ENCODE results near the gene RBMS1.

Gene RBMS1

DNA sequence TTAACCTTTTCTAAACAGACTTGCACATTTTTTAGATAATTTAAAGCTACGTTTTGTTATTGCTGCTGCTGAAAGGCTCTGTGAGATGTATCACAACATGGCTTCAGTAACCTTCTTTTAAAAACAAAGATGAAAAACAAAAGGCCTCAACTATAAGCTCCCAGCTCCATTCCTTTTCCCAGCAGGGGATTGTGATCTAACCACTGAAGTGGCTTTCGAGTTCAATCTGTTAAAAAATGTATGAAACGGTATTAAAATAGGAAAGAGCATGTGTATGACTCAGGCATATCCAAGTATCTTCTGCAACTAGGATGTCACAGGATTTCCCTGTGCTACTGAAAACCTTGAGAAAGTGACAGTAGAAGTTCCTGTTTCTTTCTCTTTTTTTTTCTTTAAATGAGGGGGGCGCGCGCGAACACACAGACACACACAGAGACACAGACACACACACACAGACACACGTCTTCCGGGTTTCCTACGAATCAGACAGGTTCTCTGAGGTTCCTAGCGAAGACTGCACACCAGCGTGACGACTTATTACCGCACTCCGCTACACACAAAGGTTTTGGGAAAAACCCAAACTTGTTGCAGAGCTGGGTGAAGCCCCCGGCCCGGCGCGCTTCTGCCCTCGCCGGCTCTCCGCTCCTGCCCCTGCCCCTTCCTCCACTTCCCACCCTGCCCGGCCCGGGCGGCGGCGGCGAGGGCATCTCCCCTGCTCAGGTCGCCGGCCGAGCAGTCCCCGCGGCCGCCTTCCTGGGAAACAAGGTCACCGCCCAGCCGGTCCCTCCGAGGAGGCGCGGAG lies 86.8 kb downstream of the RBMS1 start:
- peak in 1 of 2 donors; percentile 20 for DNase-seq

DNA sequence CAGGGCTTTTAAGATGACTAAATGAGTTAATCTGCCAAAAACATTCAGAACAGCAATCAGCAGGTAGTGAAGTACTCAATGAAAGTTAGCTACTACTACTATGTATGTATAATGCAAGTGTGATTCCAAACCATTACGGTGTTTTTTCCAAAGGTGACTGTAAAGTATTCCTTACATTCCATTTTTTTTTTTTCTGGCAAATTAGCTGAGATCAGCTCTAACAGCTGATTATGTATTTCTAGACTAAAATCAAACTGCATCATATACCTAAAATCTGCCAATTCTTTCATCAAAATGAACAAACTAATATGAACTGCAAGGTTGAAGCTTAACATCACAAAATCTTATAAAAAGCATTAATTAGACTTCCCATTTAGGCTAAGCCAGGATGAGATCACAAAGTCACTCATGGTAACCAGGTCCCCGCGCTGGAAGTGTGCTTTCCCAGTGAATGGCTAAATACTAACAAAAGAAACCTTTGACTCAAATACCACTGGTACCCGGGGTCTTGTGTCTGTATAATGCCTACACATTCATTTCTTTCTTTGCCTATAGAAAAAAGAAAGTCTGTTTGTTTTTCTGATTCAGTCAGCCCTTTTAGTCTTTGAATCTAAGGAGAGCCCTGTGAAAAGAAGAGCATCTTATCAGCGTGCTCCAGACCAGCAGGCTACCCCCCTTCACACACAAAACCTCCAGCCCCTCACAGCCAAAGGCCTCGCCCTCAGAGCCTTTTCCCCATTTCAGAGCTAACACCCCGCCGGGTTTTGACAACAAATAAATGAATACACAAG lies 88.3 kb downstream of the RBMS1 start:
- no peak for DNase-seq

DNA sequence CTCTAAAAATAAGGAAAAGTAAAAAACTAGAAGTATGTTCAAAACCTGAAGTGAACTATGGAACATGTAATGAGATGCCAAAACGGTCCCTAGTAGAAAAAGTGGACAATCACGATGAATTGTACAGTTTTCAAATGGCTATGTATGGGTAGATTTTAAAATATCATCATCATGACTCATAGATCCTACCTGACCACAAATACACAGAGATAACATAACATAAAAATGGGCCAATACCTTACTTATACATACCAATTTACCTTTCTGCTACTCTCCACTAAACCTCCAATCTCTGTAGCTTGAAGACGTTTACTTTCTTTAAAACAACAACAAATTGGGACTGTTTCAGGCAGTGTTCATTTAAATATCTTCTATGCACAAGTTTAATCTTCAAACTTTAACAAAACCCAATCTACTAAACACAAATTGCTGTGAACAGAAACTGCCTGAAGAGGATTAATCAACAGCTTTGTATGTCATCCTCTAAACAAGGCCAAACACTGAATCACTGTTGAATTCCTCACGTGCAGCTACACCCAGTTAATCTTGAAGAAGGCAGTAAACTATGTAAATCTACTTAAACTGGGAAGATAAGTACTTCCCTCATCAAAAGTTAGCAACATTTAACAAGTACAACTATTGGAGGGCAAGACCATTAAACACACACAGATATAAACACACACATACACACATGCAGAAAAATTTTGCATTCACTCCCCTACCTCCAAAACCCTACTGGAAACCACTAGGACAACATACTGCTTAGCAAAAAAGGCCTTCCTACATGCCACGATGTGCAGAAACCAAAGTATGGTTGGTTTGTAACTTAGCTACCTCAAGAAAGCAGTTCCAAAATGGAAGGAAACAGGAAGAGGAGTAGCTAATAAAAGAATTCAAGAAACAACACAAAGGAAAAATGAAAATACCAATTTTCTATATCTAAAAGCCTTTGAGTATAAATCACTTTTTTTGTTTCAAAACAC lies 90.3 kb downstream of the RBMS1 start:
- DNase-seq: no peak

DNA sequence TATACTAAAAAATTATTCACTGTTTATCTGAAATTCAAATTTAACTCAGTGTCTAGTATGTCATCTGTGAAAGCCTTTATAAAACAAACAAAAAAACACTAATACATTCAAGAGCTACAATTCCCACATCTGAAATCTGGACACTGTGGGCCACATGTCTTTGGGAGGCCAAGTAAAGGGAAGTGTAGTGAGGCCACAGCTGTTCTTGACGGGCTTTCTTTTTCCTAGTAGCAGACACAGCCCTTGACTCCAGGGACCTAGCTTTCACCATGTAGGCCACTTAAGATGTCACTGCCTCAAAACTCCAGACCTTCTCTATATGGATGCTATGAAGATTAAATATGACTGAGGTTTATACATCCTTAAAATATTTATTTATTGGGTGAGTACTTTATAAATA lies 91.1 kb downstream of the RBMS1 start:
- no peak for DNase-seq

DNA sequence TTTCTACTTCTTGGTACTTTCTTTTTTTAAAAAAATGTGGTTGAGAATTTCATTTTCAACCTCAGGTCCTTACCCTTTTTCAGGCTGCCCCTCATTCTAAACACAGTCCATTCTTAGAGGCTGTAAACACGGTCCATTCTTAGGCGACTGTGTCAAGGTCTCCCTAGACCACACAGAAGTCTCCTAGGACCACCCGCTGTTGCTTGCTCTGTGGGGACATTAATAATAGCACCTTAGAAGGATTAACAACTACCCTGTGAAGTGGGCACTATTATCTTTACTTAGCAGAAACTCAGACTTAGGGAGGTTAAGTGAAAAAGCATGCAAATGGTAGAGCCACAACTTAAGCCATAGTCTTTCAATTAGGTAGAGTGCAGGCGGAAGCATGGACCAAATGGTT lies 91.7 kb downstream of the RBMS1 start:
- no peak for DNase-seq

DNA sequence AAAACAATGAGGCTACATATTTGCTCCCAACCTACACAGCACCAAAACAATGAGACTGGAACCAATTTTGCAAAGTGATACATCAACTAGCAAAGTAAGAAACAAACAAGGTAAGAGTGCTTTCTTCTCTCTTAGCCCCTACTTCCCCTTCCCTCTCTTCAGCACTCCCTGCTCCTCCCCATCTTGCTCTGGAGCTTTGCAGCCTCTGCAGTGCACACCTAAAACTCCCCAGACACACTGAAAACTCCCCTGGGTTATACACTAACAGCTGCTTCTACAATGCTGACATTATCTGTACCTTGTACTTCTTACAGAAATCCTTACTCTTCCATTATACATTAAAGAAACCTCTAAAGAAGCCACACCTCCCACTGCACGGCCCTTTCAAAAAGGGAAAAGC lies 93.7 kb downstream of the RBMS1 start:
- no peak for DNase-seq

DNA sequence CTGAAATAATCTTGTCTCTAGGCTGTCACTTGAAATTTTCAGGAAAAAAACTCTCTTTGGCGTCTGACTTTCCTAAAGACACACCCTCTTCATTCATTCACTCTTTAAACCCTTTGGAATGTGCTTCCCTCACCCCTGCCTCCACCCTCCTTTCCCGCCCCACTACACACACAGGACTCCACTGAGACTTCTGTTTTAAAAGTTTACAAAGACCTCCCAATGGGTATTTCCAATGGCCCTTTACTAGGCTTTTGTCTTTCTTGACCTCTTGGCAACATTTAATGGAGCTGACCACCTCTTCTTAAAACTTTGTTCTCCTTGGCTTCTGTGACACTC lies 96.1 kb downstream of the RBMS1 start:
- no peak for DNase-seq

DNA sequence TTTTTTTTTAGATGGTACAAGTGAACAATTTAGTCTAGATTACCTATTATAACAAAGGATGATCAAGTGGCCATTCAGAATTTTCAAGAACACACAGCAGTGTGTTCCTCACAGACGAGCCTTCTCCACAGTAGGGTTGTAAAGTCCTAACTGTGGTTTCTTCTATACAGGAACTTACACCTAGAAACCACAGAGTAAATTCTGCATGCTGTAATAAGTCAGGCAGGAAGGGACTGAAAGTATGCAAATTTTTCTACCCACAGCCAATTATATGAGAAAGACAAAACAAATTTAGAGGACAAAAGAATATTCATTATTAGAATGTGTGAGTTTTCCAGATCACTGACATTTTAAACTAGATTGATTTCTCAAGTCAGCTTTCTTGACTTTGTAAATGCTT lies 99.5 kb downstream of the RBMS1 start:
- no peak for DNase-seq

DNA sequence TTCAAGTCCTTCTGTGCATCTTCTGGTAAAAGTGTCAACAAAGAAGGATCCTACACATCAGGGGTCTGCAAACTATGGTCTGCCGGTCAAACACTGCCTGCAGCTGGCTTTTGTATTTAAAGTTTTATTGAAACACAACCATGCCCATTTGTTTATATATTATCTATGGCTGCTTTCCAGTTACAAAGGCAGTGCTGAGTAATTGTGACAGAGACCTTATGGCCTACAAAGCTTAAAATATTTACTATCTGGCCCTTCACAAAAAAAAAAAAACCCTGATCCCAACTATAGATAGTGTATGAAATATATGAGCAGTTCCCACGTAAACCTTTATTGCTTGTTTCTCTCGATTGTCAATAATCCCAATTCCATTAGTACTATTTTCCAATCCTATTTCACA lies 101.4 kb downstream of the RBMS1 start:
- DNase-seq: no peak

DNA sequence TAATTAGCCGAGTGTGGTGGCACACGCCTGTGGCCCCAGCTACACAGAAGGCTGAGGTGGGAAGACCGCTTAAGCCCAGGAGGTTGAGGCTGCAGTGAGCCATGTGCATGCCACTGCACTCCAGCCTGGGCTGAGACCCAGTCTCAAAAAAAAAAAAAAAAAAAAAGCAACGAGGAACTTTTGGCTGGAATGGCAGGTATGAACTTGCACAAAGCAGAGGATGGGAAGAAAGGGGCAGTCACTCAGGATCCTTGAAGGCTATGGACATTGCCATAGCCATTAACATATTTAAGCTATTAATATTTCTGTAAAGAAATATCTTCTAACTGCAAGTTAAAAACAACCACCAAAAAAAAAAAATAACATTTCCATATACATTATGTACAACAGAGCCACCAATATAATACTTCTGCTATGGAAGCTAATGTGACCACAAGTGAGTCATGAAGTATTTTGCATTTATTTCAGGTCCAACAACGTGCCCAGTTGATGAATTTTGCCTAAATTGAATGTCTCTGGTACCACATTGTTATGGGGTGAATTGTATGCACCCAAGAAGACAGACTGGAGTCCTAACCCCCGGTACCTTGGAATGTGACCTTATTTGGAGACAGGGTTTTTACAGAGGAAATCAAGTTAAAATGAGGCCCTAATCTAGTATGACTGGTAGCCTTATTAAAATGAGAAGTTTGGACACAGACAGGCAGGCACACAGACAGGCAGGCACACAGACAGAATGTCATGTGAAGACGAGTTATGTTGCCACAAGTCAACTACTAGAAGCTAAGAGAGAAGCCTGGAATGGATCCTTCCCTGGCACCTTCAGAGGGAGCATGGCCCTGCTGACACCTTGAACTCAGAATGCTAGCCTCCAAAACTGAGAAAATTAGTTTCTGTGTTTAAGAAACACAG lies 102.8 kb downstream of the RBMS1 start:
- DNase-seq: no peak

DNA sequence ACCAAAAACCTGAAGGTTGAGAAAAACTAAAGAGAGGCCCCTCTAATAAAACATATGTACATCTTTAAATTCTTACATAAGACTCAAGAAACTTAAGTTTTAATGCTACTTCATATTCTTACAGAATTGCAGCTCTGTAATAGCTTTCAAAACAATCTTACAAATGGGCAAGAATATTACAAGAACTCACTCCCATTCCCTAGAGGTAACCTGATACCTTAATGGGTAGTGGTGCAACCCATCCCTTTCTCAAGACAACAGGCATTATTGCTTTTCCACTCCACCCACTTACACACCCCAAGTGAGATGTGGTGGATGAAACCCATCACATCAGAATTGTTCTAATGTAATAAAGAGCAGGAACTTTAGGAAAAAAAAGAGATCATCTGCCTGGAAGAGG lies 103.7 kb downstream of the RBMS1 start:
- no peak for DNase-seq

DNA sequence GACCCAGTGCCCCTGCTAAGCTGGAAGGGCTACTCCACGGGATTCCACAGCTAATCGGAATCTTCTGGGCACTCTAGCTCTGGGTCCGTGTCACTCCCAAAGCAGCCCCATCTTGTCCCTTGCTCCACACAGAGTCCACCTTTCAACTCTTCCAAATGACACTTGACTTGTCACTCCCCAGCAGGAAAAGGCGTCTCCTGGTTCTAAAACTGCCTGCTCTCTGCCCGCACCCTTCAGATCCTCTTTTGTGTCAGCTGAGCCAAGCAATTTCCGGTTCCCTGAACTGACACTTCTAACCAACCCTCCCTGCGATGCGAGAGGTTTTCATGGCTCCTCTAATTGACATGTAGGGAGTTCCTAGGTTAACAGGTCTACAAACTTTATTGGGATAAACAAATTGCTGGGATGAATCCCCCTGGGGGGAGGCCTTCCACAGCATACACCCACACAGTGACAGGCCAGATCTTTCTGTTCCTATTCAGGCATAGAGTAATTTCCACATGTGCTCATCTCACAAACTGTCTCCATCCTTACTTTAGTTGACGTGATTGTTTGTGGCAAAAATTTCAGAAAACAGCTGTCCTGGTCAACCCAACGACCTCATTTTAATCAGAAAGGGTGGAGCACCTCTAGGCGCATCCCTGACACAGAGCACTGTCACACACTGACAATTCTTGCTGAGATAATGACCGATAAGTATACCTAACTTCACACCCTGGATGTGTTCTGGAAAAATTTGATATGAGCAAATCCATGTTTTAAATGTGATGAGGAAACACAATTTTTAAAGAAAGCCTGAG lies 104.9 kb downstream of the RBMS1 start:
- peak in 1 of 2 donors; percentile 25 for DNase-seq

DNA sequence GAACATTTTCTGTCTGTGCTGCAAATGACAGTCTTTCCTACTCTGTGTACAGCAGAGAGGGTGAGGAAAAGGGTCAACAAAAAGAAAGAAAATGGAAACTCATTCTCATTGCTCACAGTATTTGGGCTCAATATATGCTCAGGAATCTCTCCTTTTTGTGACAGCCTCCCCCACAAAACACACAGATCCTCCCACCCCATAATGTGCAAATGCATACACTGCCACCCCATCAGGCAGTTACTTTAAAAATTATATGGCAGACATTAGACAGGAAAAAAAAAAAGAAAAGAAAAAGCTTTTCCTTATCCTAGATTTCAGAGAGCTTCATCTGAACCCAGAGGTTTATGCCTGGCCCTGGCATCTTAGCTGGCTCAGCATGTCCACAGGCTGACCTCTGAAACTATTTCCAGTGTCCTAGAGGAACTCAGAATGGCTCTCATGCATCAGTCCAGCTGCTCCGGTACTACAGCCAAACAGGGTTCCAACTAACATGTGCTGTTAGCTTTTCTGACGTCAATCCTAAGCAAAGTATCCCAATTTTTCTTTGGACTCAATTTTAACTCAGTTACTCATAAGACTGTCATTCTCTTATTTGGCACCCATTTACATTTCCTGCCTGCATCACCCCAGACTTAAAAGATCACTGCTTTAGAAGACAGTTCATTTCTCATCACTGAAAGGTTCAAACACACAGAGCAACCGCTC lies 105.9 kb downstream of the RBMS1 start:
- DNase-seq: no peak

DNA sequence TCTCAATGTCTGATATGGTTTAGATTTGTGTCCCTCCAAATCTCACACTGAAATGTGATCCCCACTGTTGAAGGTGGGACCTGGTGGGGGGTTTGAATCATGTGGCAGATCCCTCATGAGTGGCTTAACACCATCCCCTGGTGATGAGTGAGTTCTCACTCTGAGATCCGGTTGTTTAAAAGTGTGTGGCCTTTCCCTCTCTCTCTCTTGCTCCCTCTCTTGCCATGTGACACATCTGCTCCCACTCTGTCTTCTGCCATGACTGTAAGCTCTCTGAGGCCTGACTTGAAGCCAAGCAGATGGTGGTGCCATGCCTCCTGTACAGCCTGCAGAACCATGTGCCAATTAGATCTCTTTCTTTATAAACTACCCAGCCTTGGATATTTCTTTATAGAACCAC lies 108.8 kb downstream of the RBMS1 start:
- no peak for DNase-seq

DNA sequence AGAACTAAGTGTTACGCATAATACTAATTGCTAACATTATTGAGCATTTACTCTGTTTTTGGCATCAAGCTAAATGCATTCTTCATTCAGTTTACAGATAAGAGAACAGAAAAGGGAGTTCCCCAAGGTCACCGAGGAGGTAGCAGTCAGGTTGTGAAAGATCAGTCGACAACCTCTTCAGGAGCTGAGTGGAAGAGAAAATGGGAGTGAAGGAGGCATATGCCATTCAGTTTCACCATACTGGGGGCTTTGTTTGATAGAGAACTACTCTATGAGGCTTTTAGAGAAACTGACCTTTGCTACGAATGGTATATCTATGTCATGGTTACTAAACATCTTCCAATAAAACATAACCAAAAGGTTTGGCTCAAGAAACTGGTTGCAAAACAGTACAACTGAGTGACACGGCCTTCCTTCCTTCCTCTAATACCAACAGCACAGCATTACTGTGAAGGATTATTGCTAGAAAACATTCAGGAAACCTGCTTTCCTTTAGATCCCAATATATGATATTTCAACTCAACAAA lies 112.1 kb downstream of the RBMS1 start:
- no peak for DNase-seq

DNA sequence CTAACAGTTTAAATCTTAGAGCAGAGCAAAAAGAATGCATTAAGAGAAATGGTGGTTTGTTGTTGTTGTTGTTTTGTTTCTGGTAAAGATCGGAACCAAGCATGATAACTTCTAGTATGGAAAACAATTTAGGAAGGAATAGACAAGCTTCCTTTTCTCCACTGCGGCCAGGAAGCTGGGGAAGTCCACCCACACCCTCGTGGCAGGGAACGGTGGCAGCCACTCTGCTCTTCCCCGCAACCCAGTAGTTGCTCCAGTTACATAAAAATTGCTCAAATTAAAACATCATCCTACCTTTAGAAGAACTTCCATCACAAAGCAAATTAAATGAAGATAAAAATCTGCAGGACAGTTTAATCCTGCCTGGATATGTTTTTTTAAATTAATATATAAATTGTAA lies 113.0 kb downstream of the RBMS1 start:
- no peak for DNase-seq

DNA sequence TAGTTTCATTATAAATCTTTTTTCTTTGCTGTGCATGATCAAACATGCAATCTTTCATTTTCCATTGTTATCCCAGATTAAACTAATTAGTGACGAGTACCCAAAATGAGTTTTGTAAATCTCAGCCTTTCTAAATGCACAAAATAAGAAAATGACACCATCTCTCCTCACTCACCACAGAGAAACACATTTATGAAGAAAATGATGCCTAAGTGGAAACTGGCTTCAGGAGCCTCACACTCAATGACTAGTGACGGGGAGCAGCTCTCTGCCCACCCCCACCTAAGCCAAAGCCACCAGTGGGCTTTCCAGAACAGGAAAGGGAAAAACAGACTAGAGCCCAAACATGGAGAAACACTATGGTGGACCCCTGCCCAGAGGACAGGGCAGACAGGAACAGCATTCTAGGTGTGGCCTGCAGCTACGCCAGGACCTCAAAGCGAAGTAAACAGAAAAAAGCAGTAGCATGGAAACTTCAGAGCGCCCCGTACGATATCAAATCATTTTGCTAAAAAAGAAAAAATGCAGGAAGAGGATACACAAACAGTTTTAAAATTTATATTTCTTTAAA lies 113.5 kb downstream of the RBMS1 start:
- DNase-seq: no peak

DNA sequence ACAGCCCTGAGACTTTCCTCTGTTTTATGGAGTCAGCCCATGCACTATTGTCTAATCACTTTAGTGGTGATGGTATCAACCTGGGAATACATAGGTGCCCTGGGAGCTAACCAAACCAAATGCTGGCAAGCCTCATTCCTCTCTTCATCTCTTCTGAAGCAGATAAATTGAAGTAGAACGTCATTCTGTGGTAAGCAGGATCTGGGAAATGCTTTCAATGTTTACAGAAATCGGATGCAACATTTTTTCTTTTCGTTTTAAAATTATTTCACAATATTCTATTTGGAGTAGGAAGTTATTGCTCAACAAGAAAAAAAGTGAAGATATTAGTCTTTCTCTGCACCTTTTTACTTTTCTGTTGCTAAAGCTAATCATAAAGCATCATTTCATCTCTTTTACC lies 114.2 kb downstream of the RBMS1 start:
- DNase-seq: no peak

DNA sequence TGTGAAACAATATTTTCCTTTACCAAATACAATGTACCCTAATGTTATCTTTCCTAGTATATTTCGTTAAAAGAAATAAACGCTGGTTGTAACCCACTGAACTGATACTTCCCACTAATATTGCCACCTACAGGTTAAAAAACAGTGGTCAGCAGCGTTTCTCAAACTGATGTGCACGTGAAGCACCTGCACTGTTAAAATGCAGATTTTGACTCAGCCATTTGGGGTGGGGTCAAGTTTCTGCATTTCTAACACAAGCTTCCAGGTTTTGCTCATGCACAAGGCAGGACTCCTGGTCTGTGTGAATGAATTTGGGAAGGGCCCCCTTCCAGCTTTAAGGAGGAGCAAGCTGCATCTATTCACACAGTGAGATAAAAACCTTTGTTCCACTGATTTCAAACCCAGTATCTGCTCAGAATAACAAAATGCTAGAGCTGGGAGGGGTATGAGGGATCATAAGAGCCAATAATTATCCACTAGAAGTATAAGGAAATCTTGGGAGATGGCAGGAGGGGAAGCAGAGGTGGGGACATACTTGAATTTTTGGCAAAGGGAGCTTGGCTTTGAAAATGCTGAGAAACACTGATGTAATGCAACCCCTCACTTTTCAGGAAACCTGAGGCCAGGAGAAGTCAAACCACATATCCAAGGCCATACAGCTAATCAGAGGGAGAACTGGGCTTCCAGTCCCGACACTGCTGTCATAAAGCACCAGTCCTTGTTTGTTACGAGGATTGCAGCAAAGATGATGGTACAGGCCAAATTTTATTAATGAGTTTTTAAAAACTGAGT lies 116.2 kb downstream of the RBMS1 start:
- DNase-seq: no peak
